GM19099 (cell line): ENCODE results near the gene CCL2.

Experiments used
- POLR2A ChIP-seq: IDR thresholded peaks from 3 replicates; pipeline ENCODE4 v1.6.1; 2011; ENCODE audit warnings: low read depth; ENCODE audit not compliant: insufficient read length; ENCODE audit errors: extremely low read depth

CCL2 gene

GRCh38 chr17:34254651-34255380, at the start of gene CCL2:
CCL2 (plus strand) TSS chr17:34255285; CDS start chr17:34255350, 65 bp downstream.
- no peak for TF ChIP-seq POLR2A

- no peak for TF ChIP-seq POLR2A
Observed at GRCh38 chr17:34205401-34205800, 49.7 kb upstream of the CCL2 start.

DNA sequence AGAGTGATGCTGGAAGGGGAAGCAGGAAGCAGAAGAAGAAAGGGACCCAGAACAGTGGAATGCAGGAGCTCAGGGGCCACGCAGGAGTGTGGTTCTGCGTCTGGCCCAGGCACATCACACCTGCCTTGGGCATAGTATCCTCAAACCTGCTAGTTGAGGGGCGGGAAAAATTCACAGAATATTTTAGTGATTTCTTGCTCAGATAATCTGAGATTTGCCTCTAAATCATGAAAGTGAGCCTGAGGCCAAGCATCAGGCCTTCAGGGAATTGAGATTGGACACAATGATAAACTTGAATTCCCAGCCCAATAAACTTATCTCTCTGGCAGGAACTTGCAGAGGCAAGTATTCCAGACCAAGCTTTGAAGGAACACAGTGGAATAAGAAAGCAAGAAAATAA, 48.5 kb upstream of the CCL2 start:
- TF ChIP-seq POLR2A, result no peak

- TF ChIP-seq POLR2A, result no peak
Observed at GRCh38 chr17:34207572-34207971, 47.5 kb upstream of the CCL2 start.

DNA sequence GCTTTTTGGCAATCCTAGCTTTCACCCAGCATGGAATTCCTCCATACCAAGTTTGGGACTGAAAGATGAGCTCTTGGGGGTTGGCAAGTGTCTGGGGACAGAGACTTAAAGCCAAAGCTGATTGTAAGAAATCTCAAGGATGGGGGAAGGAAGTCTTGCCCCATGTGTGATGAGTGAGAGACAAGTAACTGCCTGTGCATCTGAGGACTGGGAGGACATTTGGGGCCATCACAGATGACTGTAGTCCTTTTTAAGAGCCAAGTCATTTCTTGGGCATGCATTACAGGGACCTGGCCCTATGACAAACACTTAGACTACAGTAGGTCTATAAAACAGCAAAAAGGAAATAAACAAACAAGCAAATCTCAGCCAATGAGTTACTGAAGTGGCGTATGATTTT, 36.3 kb upstream of the CCL2 start:
- no peak for TF ChIP-seq POLR2A

DNA sequence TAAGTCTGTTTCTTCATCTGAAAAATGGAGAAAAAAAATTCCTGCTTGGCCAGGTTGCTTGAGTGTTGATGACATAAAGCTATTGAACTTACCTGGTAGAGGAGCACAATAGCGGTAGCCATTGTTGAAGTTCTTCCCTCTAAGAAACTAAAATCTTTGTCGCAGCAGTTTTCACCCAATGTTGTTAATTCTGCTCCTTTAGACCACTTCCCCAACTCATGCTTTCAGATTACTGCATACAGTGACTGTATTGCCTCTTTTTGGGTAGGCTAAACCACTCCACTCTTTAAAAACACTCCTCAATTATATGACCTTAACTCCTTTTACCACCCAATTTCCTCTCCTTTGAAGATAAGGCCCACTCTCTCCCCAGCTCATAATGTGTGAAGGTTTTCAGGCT, 35.7 kb upstream of the CCL2 start:
- TF ChIP-seq POLR2A, result no peak

DNA sequence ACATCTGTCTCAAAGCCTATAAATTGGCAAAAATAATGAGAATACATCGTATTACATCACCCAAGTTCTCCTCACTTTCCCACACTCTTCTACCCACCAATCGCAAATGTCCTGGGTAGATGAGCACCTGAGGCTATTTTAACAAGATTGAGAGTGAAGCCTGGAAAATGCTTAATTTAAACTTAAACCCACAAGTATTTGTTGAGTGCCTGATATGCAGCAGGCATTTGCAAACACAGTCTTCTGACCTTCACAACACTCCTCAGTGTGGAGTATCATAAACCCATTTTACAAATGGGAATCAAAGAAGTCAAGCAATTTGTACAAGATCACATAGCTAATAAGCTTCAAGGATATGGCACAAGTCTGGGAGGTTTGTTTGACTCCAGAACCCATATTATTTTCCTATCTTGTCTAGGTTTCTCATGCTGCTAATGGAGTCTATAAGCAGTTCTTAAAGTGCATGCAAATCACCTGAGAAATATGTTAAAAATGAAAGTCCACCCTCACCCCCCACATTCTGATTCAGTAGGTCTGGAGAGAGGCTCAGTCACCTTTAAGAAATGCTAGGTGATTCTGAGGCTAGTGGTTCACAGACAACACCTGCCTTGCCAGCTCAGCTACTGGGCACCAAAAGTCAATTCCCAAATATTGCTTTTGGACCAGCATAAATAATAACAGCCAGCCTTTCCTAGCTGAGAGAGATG, 34.9 kb upstream of the CCL2 start:
- TF ChIP-seq POLR2A, result no peak

GRCh38 chr17:34220752-34221395, 34.2 kb upstream of the CCL2 start:
- no peak for TF ChIP-seq POLR2A

- no peak for TF ChIP-seq POLR2A
Observed at GRCh38 chr17:34221411-34221810, 33.7 kb upstream of the CCL2 start.

DNA sequence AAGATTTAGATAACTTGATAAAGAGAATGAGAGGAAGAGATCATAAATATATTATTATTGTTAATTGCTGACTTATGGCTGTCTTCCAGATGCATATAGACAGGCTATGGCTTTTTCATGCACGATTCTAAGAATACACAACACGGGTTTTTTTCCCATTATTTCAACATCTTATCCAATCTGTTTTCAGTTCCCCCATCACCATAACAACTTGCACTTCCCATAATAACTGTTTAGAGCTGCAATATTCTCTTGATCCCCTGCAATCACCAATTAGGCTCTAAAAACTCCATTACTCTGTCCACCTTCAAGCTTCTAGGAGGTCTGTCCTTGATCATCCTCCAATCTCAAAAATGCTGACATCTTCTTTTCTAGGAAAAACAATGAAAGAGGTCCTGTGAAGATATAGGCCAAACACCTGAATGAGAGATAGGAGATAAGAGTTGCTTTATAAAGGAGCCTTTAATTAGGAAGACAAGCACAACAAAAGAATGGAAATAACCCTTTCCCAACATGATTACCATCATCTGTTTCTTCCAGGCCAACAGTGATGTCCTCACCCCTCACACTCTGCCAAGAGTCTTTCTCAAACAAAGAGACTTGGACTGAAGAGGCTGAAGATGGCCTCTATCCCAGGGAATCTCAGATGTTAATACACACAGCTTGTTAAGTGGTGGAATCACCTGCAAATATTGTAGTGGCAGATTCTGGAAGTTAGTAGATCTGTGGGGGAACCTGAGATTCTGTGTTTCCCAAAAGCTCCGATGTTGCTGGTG, 32.2 kb upstream of the CCL2 start:
- no peak for TF ChIP-seq POLR2A

GRCh38 chr17:34225046-34225445, 30.0 kb upstream of the CCL2 start:
- no peak for TF ChIP-seq POLR2A

DNA sequence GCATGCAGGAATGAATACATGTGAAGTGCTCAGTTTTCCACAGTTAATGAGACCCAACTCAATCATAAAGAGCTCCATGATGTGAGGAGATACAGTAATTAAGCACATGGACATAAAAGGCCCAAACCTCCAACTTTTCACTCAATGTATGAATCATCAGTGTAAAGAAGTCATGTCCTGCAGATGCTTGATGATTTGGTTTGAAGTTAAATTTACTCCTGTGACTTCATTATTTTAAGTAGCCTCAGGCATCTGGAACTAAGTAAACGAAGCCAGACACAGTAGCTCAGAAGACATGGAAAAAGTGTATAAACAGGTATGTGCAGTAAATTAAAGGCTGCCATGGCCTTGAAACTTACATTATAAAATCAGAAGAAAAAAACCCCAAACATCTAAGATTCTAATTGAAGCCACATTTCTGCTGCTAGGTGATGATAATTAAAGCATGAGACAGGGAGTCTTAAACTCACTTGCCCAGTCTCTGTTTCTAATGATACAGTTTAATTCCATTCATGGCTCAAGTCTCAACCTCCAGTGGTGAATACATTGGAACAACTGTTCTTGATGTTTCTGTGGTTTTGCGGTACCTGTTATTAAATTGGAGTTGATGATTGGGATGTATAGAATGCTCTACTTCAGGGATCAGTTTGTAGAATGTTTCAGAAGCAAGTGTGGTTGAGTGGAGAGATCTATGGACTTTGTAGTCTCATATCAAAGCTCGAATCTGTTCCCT, 28.9 kb upstream of the CCL2 start:
- TF ChIP-seq POLR2A, result no peak

GRCh38 chr17:34226744-34227034, 28.4 kb upstream of the CCL2 start:
- no peak for TF ChIP-seq POLR2A

GRCh38 chr17:34227707-34228106, 27.4 kb upstream of the CCL2 start:
- no peak for TF ChIP-seq POLR2A

DNA sequence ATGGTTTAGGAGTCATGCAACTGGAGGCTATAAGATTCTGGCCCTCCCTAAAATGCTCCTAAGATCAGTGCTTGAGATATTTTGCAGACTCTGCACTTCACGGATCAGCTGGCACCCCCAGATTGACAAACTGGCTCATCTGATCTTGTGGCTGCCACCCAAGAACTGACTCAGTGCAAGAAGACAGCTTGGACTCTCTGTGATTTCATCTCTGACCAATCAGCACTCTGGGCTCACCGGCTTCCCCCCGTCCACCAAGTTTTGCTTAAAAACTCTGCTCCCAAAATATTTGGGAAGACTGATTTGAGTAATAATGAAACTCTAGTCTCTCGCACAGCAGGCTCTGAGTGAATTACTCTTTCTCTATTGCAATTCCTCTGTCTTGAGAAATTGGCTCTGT, 26.3 kb upstream of the CCL2 start:
- no peak for TF ChIP-seq POLR2A

DNA sequence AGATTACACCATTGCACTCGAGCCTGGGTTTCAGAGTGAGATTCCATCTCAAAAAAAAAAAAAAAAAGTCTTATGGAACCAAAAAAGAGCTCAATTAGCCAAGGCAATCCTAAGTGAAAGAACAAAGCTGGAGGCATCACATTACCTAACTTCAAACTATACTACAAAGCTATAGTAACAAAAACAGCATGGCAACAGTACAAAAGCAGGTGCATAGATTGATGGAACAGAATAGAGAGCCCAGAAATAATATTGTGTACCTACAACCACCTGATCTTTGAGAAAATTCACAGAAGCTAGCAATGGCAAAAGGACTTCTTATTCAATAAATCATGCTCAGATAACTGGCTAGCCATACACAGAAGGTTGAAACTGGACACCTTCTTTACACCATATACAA, 24.7 kb upstream of the CCL2 start:
- TF ChIP-seq POLR2A, result no peak

- TF ChIP-seq POLR2A, result no peak
Observed at GRCh38 chr17:34234616-34235015, 20.5 kb upstream of the CCL2 start.
